Measurements from ENCODE around the gene MORN1. TPM values are rescaled to one million over a fixed set of nuclear protein-coding genes. Genes with fewer than 3 reads are reported as not detected.

MORN1 gene
- total and polyA plus RNA-seq, 4 donors = 2.3 to 6.9 (median 3.6) TPM

DNA sequence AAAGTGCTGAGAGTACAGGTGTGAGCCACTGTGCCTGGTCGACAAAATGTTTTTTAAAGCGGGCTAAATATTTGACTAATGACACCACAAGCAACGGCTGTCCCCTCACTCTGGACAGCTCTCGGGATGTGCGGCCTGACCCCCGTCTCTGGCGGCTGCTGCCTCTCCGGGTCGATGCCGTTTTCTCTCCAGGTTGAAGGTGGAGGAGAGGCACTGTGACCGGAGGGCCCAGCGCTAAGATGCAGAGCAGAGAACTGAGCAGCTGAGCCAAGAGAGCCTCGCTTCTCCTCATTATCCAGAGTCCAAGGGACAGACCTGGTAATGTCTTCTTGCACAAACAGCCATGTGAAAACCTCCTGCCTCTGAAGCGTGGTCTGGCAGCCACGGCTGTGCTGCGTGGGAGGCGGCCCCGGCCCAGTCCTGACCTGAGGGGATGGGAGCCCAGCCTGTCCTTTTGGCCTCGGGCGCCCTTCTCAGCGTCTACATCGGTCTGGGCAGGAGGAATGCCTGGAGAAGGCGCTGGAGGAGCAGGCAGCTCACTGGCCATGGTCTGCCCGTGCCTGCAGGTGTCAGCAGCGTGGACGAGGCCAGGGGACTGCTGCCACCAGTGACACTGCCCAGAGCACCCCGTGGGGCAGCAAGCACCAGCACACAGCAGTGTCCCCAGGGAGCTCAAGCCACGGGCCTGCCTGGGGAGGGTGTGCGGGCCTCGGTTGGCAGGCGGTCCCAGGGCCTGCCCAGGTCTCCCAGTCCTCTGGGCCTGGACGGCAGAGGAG, 10.3 kb downstream of the MORN1 start:
- Histone ChIP-seq H3K4me3 (ENCODE audit: low read depth in 1 of 3, low read length in 3 of 3) (no peak overlapping the region), H3K27ac (ENCODE audit: low read depth in 1 of 2, low read length in 2 of 2) (no peak overlapping the region), H3K27me3 (ENCODE audit: control insufficient read depth in 4 of 4, insufficient read depth in 4 of 4, low read length in 3 of 4) (no peaks in the 10 kb centered on the region), H3K9ac (ENCODE audit: low read depth in 1 of 2, low read length in 2 of 2) (no peak overlapping the region), H3K9me3 (ENCODE audit: control insufficient read depth in 4 of 4, low read length in 3 of 4) (no peaks in the 10 kb centered on the region), H3K36me3 (ENCODE audit: control insufficient read depth in 4 of 4, insufficient read depth in 3 of 4, low read depth in 1 of 4, low read length in 3 of 4) (no peaks in the 10 kb centered on the region), H3K4me1 (ENCODE audit: control insufficient read depth in 4 of 4, insufficient read depth in 4 of 4, low read length in 3 of 4) (no peaks in the 10 kb centered on the region)
- 83% methylated on average over 32 of the region's 32 CpGs for WGBS
- TF ChIP-seq YY1 (IDR thresholded peaks at IDR 0.05) = no peak
- TF ChIP-seq FOXA1 (IDR thresholded peaks at IDR 0.05) = no peak
- no peak for TF ChIP-seq RAD21 (IDR thresholded peaks at IDR 0.05)
- TF ChIP-seq TAF1 (conservative IDR thresholded peaks at IDR 0.05) = no peak
- no peak for TF ChIP-seq HNF4A (conservative IDR thresholded peaks at IDR 0.05)
- TF ChIP-seq, protein P1, sequence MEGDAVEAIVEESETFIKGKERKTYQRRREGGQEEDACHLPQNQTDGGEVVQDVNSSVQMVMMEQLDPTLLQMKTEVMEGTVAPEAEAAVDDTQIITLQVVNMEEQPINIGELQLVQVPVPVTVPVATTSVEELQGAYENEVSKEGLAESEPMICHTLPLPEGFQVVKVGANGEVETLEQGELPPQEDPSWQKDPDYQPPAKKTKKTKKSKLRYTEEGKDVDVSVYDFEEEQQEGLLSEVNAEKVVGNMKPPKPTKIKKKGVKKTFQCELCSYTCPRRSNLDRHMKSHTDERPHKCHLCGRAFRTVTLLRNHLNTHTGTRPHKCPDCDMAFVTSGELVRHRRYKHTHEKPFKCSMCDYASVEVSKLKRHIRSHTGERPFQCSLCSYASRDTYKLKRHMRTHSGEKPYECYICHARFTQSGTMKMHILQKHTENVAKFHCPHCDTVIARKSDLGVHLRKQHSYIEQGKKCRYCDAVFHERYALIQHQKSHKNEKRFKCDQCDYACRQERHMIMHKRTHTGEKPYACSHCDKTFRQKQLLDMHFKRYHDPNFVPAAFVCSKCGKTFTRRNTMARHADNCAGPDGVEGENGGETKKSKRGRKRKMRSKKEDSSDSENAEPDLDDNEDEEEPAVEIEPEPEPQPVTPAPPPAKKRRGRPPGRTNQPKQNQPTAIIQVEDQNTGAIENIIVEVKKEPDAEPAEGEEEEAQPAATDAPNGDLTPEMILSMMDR (IDR thresholded peaks at IDR 0.05; ENCODE audit: low read depth, low read length, missing input control) = no peak
- no peak for TF ChIP-seq HNF4G (IDR thresholded peaks at IDR 0.05)
- no peak for TF ChIP-seq GABPA (IDR thresholded peaks at IDR 0.05 in 1 of 2, conservative IDR thresholded peaks at IDR 0.05 in 1 of 2)
- TF ChIP-seq EGR1 (IDR thresholded peaks at IDR 0.05; ENCODE audit: low read depth in 2 of 2) = no peak
- TF ChIP-seq NR2F2 (IDR thresholded peaks at IDR 0.05) = no peak
- TF ChIP-seq, protein P2, sequence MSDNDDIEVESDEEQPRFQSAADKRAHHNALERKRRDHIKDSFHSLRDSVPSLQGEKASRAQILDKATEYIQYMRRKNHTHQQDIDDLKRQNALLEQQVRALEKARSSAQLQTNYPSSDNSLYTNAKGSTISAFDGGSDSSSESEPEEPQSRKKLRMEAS (IDR thresholded peaks at IDR 0.05) = no peak
- TF ChIP-seq, protein P3, sequence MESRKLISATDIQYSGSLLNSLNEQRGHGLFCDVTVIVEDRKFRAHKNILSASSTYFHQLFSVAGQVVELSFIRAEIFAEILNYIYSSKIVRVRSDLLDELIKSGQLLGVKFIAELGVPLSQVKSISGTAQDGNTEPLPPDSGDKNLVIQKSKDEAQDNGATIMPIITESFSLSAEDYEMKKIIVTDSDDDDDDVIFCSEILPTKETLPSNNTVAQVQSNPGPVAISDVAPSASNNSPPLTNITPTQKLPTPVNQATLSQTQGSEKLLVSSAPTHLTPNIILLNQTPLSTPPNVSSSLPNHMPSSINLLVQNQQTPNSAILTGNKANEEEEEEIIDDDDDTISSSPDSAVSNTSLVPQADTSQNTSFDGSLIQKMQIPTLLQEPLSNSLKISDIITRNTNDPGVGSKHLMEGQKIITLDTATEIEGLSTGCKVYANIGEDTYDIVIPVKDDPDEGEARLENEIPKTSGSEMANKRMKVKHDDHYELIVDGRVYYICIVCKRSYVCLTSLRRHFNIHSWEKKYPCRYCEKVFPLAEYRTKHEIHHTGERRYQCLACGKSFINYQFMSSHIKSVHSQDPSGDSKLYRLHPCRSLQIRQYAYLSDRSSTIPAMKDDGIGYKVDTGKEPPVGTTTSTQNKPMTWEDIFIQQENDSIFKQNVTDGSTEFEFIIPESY (IDR thresholded peaks at IDR 0.05) = no peak
- no peak for TF ChIP-seq SP1 (IDR thresholded peaks at IDR 0.05)
- TF ChIP-seq, protein P4, sequence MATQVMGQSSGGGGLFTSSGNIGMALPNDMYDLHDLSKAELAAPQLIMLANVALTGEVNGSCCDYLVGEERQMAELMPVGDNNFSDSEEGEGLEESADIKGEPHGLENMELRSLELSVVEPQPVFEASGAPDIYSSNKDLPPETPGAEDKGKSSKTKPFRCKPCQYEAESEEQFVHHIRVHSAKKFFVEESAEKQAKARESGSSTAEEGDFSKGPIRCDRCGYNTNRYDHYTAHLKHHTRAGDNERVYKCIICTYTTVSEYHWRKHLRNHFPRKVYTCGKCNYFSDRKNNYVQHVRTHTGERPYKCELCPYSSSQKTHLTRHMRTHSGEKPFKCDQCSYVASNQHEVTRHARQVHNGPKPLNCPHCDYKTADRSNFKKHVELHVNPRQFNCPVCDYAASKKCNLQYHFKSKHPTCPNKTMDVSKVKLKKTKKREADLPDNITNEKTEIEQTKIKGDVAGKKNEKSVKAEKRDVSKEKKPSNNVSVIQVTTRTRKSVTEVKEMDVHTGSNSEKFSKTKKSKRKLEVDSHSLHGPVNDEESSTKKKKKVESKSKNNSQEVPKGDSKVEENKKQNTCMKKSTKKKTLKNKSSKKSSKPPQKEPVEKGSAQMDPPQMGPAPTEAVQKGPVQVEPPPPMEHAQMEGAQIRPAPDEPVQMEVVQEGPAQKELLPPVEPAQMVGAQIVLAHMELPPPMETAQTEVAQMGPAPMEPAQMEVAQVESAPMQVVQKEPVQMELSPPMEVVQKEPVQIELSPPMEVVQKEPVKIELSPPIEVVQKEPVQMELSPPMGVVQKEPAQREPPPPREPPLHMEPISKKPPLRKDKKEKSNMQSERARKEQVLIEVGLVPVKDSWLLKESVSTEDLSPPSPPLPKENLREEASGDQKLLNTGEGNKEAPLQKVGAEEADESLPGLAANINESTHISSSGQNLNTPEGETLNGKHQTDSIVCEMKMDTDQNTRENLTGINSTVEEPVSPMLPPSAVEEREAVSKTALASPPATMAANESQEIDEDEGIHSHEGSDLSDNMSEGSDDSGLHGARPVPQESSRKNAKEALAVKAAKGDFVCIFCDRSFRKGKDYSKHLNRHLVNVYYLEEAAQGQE (IDR thresholded peaks at IDR 0.05) = no peak
- TF ChIP-seq RXRA (IDR thresholded peaks at IDR 0.05) = no peak
- TF ChIP-seq FOXA2 (IDR thresholded peaks at IDR 0.05) = no peak
- TF ChIP-seq, protein P5, sequence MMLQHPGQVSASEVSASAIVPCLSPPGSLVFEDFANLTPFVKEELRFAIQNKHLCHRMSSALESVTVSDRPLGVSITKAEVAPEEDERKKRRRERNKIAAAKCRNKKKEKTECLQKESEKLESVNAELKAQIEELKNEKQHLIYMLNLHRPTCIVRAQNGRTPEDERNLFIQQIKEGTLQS (IDR thresholded peaks at IDR 0.05) = no peak
- no peak for DNase-seq (ENCODE audit: low spot score)

Data from liver (tissue), 9 donors.